ENCODE results near the gene TDP1. TPM values are rescaled to one million over a fixed set of nuclear protein-coding genes. Genes with fewer than 3 reads are reported as not detected.

Gene TDP1
- polyA plus RNA-seq, 6 donors from 2014 or later: 22.0 to 37.1 (median 32.3) TPM

DNA sequence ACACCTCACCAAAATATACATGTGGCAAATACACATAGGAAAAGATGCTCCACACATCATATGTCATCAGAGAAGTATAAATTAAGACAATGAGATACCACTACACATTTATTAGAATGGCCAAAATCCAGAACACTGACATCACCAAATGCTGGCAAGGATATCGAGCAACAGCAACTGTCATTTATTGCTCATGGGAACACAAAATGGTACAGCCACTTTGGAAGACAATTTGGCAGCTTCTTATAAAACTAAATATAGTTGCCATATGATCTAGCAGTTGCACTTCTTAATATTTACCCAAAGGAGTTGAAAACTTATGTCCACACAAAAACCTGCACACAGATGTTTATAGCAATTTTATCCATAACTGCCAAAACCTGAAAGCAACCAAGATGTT is 99.1 kb downstream of the TDP1 start:
- H3K27me3 Mint-ChIP-seq: peaks cover 62 to 84% (median 76%) of the 10 kb centered on the region in 3 donors
- H3K9me3 Mint-ChIP-seq: peaks cover 0 to 19% (median 5%) of the 10 kb centered on the region in 7 donors
- no peak overlapping the region for H3K27ac Mint-ChIP-seq
- H3K4me3 Mint-ChIP-seq: no peak overlapping the region
- H3K36me3 Mint-ChIP-seq: peaks cover 0 to 4% of the 10 kb centered on the region in 2 donors
- no peak for DNase-seq
- peaks cover 0 to 6% (median 5%) of the 10 kb centered on the region in 3 donors for H3K4me1 Mint-ChIP-seq
- no peak for ATAC-seq (ENCODE audit: low read depth in 2 of 2)

DNA sequence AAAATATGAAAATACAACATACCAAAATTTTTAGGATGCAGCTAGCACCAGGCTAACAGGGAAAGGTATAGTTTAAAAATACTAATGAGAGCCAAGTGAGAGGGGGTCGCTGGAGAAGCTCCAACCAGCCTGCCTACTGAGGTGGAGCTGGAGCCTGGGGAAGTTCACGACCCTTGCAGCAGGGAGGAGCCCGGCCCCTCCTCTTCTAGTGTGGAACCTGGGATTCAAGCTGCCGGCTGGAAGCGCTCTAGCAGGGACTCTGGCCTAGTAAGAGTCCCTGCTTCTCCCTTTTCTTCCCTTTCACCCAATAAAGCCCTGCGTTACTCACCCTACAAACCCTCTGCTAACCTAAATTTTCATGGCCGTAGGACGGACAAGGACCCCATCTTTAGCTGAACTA is 101.1 kb downstream of the TDP1 start:
- Mint-ChIP-seq H3K4me1 (peaks cover 3 to 12% (median 5%) of the 10 kb centered on the region in 3 donors), H3K9me3 (peaks cover 0 to 19% (median 5%) of the 10 kb centered on the region in 7 donors), H3K27ac (no peak overlapping the region), H3K4me3 (no peak overlapping the region), H3K36me3 (peaks cover 0 to 4% of the 10 kb centered on the region in 2 donors), H3K27me3 (peaks cover 58 to 77% (median 74%) of the 10 kb centered on the region in 3 donors)
- ATAC-seq (ENCODE audit: low read depth in 2 of 2) (no peak), DNase-seq (no peak)

DNA sequence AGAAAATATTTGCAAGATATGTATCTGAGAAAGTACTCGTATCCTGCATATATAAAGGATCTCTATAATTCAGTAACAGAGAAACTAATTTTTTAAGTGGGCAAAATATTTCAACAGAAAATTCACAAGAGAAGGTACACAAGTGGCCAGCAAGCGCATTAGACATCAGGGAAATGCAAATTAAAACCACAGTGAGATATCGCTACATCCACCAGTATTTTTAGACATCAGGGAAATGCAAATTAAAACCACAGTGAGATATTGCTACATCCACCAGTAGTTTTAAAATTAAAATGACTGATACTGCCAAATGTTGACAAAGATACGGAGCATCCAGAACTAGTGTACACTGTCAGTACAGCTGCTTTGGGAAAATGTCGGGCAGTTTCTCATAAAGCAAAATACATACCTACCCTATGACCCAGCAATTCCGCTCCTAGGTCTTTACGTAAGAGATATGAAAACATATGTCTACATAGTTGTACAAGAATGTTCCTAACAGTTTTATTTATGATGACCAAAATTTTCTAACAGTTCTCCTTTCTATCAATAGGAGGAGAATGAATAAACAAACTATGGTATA is 103.2 kb downstream of the TDP1 start:
- peaks cover 0 to 19% (median 5%) of the 10 kb centered on the region in 7 donors for H3K9me3 Mint-ChIP-seq
- no peak overlapping the region for H3K27ac Mint-ChIP-seq
- H3K4me3 Mint-ChIP-seq: peak overlapping the region in 7 of 8 donors; percentile 9 to 82 (median 64)
- H3K4me1 Mint-ChIP-seq: peaks cover 14 to 26% (median 15%) of the 10 kb centered on the region in 3 donors
- no peak for ATAC-seq (ENCODE audit: low read depth in 2 of 2)
- no peak for DNase-seq
- H3K36me3 Mint-ChIP-seq: peaks cover 4 to 10% of the 10 kb centered on the region in 2 donors
- H3K27me3 Mint-ChIP-seq: peaks cover 64 to 75% (median 74%) of the 10 kb centered on the region in 3 donors

DNA sequence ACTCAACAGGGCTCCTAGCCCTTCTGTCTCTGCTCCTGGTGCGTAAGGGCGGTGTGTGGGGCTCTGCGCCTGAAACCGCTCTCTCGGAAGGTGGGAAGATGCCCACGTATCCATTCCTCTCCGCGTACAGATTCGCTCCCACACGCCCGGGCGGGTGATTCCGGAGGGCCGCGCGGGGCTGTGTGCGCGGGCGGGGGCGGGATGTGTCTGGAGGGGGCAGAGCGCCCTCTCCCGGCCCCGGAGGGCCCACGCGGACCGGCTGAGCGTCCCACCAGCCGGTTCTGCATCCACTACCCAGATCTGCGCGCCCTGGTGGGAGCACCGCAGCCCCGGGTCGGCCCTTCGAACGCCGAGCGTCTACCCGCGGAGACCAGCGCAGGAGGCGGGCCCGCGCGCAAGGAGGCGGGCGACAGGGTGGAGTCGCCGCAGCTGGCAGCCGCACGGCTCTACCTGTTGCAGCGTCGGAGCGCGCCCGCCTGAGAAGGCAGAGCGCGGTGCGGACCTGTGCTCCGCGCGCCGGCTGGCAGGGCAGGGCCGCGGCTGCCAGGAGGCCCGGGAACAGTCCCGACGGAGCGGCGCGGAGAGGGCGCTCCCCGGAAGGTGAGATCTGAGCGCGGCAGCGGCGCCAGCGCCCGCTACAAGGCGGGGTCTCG is 104.7 kb downstream of the TDP1 start:
- peaks cover 62 to 75% (median 74%) of the 10 kb centered on the region in 3 donors for H3K27me3 Mint-ChIP-seq

DNA sequence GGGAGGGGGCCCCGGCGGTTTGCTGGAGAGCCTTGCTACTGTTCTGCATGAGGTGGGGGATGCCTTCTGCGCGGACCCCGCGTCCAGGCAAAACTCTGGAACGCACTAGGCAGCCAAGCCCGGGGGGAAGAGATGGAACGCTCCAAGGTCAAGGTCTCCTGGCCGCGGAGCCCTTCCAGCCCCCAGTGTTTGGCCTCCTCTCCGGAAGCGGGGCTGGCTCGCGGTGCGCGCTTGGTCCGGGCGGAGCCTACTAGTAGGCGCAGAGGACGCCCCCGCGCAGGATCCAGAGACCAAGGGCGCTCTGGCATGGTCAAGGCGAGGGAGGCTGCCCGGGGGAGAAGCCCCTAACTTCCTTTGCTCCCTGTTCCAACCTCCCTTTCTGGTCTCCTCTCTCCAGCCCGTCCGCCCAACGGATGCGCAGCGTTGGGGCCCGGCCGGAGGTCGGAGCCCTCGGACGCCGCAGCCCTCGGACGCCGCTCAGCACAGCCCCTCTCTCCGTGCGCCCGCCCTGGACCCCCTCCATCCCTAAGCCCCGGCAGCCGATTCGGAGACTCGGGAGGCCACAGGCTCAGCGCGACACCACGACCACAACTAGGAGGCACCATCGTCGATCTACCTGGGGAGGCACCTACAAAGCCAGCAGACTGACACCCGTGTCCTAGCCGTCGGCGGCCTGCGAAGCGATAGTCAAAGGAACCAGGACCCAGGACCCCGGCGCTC is 105.4 kb downstream of the TDP1 start:
- H3K4me1 Mint-ChIP-seq: peaks cover 14 to 26% (median 15%) of the 10 kb centered on the region in 3 donors
- H3K27ac Mint-ChIP-seq: no peak overlapping the region
- DNase-seq (no peak), ATAC-seq (ENCODE audit: low read depth in 2 of 2) (no peak)
- peaks cover 60 to 71% (median 70%) of the 10 kb centered on the region in 3 donors for H3K27me3 Mint-ChIP-seq
- peaks cover 0 to 19% (median 5%) of the 10 kb centered on the region in 7 donors for H3K9me3 Mint-ChIP-seq
- H3K36me3 Mint-ChIP-seq: peaks cover 4 to 10% of the 10 kb centered on the region in 2 donors
- peak overlapping the region; percentile 53 to 86 (median 72) for H3K4me3 Mint-ChIP-seq

More for the DNA sequence above, 104.7 kb downstream of the TDP1 start:
- Mint-ChIP-seq H3K36me3 (peaks cover 4 to 10% of the 10 kb centered on the region in 2 donors), H3K9me3 (peaks cover 0 to 19% (median 5%) of the 10 kb centered on the region in 7 donors), H3K4me1 (peaks cover 14 to 26% (median 15%) of the 10 kb centered on the region in 3 donors), H3K4me3 (peak overlapping the region; percentile 59 to 82 (median 68)), H3K27ac (no peak overlapping the region)
- ATAC-seq (ENCODE audit: low read depth in 2 of 2) (peak; percentile 53 to 58), DNase-seq (peak; percentile 9)

DNA sequence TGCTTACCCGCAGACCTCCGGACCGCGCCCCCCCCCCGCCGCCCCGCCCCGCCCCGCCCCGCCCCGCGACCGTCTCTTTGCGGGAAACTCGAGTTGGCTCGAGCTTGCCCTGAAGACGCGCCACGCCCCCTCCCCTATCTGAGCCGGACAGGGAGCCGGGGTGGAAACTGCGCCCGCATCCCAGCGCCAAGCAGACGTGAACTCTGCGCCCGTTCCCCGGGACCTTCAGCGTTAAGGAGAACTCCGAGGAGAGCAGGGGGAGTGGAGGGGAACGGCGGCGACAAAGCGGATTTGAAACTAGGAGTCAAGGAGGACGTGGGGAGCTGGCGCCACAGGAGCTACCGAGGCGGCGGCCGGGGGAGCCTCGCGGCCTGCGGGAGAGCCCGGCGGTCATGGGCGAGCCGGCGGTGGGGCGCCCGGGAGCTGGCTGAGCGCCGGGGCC is 106.0 kb downstream of the TDP1 start, which contains the start of gene KCNK13:
Gene KCNK13, plus strand, starts transcription at position 310 of the 442 bp plus-strand sequence. CDS start 212 bp downstream, outside the sequence.
- Mint-ChIP-seq H3K27ac (peak within 1 kb of the TSS in 1 of 6 donors; percentile 74), H3K36me3 (peaks cover 4 to 10% of the 10 kb centered on the region in 2 donors), H3K4me3 (peak within 1 kb of the TSS; percentile 79 to 92 (median 86)), H3K9me3 (peaks cover 0 to 19% (median 5%) of the 10 kb centered on the region in 7 donors), H3K4me1 (peaks cover 14 to 26% (median 15%) of the 10 kb centered on the region in 3 donors), H3K27me3 (peaks cover 60 to 67% (median 66%) of the 10 kb centered on the region in 3 donors)
- peak in 1 of 2 donors; percentile 24 for ATAC-seq (ENCODE audit: low read depth in 2 of 2)
- no peak for DNase-seq

DNA sequence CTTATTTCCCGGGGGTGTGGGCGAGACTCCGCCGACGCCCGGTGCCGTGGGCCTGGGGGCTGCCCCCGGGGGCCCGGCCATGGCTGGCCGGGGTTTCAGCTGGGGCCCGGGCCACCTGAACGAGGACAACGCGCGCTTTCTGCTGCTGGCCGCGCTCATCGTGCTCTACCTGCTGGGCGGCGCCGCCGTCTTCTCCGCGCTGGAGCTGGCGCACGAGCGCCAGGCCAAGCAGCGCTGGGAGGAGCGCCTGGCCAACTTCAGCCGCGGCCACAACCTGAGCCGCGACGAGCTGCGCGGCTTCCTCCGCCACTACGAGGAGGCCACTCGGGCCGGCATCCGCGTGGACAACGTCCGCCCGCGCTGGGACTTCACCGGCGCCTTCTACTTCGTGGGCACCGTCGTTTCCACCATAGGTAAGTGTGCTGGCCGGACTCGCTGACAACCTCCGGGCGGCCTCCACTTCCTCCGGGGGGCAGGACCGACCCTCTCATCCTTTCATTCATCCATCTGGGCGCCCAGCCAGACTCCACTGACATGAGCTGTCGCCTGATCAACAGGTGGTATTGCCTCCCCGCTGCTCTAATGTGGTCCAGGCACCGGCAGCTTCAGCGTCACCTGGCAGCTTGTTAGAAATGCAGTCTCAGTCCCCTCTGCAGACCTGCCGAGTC is 106.5 kb downstream of the TDP1 start:
- peak overlapping the region; percentile 75 to 91 (median 86) for H3K4me3 Mint-ChIP-seq
- peak overlapping the region in 1 of 6 donors; percentile 64 for H3K27ac Mint-ChIP-seq
- peaks cover 14 to 26% (median 15%) of the 10 kb centered on the region in 3 donors for H3K4me1 Mint-ChIP-seq
- H3K9me3 Mint-ChIP-seq: peaks cover 0 to 14% (median 5%) of the 10 kb centered on the region in 7 donors
- no peak for DNase-seq
- peaks cover 57 to 61% (median 60%) of the 10 kb centered on the region in 3 donors for H3K27me3 Mint-ChIP-seq
- ATAC-seq (ENCODE audit: low read depth in 2 of 2): peak in 1 of 2 donors; percentile 29
- peaks cover 4 to 10% of the 10 kb centered on the region in 2 donors for H3K36me3 Mint-ChIP-seq

DNA sequence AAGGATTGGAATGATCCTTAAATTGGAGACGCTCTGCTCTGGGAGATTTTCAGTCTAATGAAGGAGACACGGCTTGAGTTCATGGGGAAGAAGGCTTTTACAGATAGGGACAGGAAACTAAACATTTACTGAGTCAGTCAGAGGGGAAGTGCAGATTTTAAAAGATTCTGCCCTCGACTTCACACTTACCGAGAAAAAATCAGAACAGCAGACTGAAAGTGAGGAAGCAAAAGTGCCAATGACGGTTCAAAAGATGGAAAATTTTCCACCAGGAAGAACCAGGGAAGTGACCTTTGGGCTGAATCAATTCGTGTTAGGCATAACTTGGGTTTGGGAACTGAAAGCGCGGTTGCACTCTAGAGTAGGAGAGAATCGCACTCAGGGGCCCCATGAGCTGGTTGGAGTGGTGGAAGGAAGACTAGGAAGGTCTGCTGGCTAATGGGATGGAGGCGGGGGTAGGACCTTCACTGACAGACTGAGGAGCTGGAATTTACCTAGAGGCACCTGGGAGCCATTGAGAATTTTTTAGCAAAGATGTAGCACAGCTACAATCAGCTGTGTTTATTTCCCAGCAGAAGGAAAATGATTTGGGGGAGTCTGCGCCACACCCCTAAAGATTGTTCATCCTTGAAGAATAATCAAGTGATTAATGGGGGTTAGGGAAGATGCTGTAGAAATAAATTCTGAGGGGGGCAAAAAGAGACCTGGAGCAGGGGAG is 107.3 kb downstream of the TDP1 start:
- peaks cover 14 to 26% (median 15%) of the 10 kb centered on the region in 3 donors for H3K4me1 Mint-ChIP-seq
- peaks cover 0 to 14% (median 5%) of the 10 kb centered on the region in 7 donors for H3K9me3 Mint-ChIP-seq
- H3K4me3 Mint-ChIP-seq: peak overlapping the region; percentile 75 to 91 (median 86)
- ATAC-seq (ENCODE audit: low read depth in 2 of 2) (no peak), DNase-seq (no peak)
- no peak overlapping the region for H3K27ac Mint-ChIP-seq
- peaks cover 4 to 10% of the 10 kb centered on the region in 2 donors for H3K36me3 Mint-ChIP-seq
- peaks cover 58 to 64% (median 62%) of the 10 kb centered on the region in 3 donors for H3K27me3 Mint-ChIP-seq

DNA sequence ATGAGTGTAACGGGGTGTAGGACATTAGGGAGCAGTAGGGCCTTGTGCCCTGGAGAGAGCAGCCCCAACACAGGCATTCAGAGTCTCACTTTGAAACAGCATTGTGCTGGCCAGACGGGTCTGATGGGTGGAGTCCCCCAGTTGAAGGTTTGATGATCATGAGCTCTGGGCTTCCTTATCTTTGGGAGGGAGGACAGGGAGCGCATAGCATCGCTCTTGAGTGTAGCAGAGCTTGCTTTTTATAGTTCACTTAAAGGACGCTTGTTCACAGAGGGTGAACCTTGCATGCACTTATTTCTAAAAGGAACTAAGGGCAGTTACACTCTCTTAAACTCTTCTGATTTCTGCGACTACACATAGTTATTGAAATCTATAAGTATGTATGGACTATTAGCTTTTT is 116.6 kb downstream of the TDP1 start:
- Mint-ChIP-seq H3K27me3 (peaks cover 36 to 43% (median 39%) of the 10 kb centered on the region in 3 donors), H3K4me1 (no peaks in the 10 kb centered on the region), H3K9me3 (no peaks in the 10 kb centered on the region), H3K4me3 (no peak overlapping the region), H3K36me3 (no peaks in the 10 kb centered on the region), H3K27ac (no peak overlapping the region)
- ATAC-seq (ENCODE audit: low read depth in 2 of 2): no peak
- no peak for DNase-seq

DNA sequence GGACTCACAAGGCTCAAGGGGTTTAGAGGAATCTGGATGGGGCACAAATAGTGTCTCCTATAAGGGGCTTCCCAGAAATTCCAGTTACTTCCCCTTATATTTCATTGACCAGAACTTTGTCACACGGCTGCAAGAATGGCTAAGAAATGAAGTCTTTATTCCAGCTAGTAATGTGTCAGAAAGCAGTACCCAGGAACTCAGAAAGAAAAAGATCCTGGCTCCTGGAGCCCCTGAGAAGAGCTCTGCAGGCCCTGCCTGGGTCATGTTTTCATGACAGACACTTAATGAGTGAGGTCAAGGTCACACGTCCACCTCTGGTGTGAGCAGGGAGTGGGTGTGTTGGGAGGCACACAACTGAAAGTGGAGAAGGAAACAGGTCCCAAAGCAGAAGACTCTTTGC is 123.8 kb downstream of the TDP1 start:
- ATAC-seq (ENCODE audit: low read depth in 2 of 2) (no peak), DNase-seq (no peak)
- H3K4me3 Mint-ChIP-seq: no peak overlapping the region
- H3K27ac Mint-ChIP-seq: no peak overlapping the region
- peaks cover 48 to 57% (median 51%) of the 10 kb centered on the region in 3 donors for H3K27me3 Mint-ChIP-seq
- H3K4me1 Mint-ChIP-seq: no peaks in the 10 kb centered on the region
- no peaks in the 10 kb centered on the region for H3K36me3 Mint-ChIP-seq
- H3K9me3 Mint-ChIP-seq: peaks cover 0 to 1% (median 0%) of the 10 kb centered on the region in 7 donors

DNA sequence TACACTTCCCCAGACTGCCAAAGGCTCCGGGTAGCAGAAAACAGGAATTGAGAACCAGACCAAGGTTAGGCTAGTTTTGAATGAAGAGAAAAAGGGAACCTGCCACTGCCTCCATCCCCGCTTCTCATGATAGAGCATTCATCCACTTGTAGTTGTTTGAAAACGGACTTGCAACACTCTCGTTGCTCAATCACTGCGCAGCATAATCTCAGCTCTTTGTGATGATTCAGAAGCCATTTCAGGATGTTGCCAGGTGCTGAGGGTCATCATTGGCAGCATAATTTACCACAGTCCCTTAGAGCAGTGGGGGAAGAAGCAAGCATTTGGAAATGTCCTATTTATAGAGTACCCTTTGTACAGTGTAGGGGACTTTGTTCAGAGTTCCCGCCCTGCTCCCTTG is 131.7 kb downstream of the TDP1 start:
- H3K36me3 Mint-ChIP-seq: peaks cover 0 to 7% of the 10 kb centered on the region in 2 donors
- DNase-seq (no peak), ATAC-seq (ENCODE audit: low read depth in 2 of 2) (no peak)
- H3K9me3 Mint-ChIP-seq: peaks cover 0 to 8% (median 4%) of the 10 kb centered on the region in 7 donors
- peaks cover 25 to 31% (median 26%) of the 10 kb centered on the region in 3 donors for H3K27me3 Mint-ChIP-seq
- H3K4me3 Mint-ChIP-seq: no peak overlapping the region
- H3K27ac Mint-ChIP-seq: no peak overlapping the region
- H3K4me1 Mint-ChIP-seq: no peaks in the 10 kb centered on the region

DNA sequence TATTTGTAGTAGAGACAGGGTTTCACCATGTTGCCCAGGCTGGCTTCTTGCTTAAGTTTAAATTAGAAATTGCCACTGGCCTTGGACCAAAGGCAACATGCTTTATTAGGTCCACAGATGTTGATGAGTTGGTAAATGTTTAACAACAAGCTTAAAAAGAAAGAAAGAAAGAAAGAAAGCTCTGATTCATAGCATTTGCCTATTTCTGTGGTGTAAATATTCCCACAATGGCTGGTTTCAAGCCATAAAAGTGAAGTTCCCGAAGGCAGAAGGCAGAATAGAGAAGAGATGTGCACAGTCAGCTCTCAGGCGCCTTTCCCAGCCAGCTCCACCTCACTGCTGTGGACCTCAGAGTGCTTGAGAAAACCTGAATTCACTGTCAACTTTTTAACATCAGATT is 132.4 kb downstream of the TDP1 start:
- Mint-ChIP-seq H3K4me1 (no peaks in the 10 kb centered on the region), H3K9me3 (peaks cover 0 to 8% (median 4%) of the 10 kb centered on the region in 7 donors), H3K36me3 (peaks cover 0 to 7% of the 10 kb centered on the region in 2 donors), H3K4me3 (no peak overlapping the region), H3K27me3 (peaks cover 24 to 33% (median 30%) of the 10 kb centered on the region in 3 donors), H3K27ac (no peak overlapping the region)
- no peak for ATAC-seq (ENCODE audit: low read depth in 2 of 2)
- no peak for DNase-seq

Data from naive B cell (primary cell).